ENCODE data around the gene ESR1.
"Not testable (repeated sequence)": the region's sequence is repeated elsewhere in the genome, so short reads cannot be mapped to it uniquely, and the experiment has no call there.

Gene ESR1

DNA sequence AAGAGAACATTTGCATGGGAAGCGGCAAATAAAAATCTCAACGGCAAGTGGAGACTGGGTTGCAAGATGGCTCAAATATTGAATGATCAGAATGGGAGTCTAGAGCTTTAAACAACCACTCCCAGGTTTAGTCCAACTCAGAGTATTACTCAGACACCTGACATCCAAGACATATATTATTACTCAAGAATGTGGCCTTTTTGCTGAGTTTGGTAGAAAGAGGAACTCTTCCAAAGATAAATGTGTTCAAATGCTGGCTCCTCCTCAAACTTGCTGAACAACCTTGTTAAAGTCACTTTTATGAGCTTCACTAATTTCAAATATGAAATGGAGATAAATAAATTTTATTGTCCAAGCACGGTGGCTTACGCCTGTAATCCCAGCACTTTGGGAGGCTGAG, 77.8 kb downstream of the ESR1 start:
- DNase-seq (ENCODE audit: extremely low read depth in 1 of 2, low read depth in 1 of 2), result no peak

DNA sequence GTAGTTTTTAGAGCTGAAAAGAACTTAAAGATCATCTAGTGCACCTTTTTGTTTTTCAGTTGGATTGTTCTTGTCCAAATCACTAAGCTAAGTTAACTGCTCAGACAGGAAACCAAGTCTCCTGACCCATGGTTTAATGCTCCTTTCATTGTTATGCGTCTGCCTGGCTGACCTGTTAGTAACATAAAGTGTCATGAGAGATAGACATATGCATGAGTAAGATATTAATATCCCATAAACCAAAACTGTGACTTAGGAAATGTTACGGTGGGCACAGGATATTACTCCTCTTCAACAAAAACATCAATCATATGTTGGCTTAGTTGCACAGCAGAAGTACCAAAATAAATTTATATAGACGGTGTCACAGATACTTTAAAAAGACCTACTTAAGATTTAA, 84.0 kb downstream of the ESR1 start:
- no peak for DNase-seq (ENCODE audit: extremely low read depth in 1 of 2, low read depth in 1 of 2)

DNA sequence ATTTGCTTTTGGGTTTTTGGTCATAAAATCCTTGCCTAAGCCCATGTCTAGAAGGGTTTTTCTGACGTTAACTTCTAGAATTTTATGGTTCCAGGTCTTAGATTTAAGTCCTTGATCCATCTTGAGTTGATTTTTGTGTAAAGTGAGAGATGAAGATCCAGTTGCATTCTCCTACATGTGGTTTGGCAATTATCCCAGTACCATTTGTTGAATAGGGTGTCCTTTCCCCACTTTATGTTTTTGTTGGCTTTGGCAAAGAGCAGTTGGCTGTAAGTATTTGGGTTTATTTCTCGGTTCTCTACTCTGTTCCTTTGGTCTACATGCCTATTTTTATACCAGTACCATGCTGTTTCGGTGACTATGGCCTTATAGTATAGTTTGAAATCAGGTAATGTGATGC, 86.9 kb downstream of the ESR1 start:
- not testable (repeated sequence) for DNase-seq (ENCODE audit: extremely low read depth in 1 of 2, low read depth in 1 of 2)

DNA sequence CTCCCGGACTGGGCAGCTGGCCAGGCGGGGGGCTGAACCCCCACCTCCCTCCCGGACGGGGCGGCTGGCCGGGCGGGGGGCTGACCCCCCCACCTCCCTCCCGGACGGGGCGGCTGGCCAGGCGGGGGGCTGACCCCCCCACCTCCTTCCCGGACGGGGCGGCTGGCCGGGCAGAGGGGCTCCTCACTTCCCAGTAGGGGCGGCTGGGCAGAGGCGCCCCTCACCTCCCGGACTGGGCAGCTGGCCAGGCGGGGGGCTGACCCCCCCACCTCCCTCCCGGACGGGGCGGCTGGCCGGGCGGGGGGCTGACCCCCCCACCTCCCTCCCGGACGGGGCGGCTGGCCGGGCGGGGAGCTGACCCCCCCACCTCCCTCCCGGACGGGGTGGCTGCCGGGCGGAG, 91.7 kb downstream of the ESR1 start:
- DNase-seq (ENCODE audit: extremely low read depth in 1 of 2, low read depth in 1 of 2), result not testable (repeated sequence)

DNA sequence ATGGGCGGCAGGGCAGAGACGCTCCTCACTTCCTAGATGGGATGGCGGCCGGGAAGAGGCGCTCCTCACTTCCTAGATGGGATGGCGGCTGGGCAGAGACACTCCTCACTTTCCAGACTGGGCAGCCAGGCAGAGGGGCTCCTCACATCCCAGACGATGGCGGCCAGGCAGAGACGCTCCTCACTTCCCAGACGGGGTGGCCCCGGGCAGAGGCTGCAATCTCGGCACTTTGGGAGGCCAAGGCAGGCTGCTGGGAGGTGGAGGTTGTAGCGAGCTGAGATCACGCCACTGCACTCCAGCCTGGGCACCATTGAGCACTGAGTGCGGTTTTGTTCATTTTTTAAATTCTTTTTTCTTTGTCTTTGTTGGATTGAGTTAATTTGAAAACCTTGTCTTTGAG, 92.3 kb downstream of the ESR1 start:
- DNase-seq (ENCODE audit: extremely low read depth in 1 of 2, low read depth in 1 of 2), result not testable (repeated sequence)

DNA sequence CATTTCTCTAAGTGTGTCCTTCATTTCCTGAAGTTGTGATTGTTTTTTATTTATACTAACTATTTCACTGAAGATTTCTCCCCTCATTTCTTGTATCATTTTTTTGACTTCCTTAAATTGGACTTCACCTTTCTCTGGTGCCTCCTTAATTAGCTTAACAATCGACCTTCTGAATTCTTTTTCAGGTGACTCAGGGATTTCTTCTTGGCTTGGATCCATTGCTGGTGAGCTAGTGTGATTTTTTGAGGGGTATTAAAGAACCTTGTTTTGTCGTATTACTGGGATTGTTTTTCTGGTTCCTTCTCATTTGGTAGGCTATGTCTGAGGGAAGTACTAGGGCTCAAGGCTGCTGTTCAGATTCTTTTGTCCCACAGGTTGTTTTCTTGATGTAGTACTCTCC, 92.8 kb downstream of the ESR1 start:
- DNase-seq (ENCODE audit: extremely low read depth in 1 of 2, low read depth in 1 of 2), result no peak

DNA sequence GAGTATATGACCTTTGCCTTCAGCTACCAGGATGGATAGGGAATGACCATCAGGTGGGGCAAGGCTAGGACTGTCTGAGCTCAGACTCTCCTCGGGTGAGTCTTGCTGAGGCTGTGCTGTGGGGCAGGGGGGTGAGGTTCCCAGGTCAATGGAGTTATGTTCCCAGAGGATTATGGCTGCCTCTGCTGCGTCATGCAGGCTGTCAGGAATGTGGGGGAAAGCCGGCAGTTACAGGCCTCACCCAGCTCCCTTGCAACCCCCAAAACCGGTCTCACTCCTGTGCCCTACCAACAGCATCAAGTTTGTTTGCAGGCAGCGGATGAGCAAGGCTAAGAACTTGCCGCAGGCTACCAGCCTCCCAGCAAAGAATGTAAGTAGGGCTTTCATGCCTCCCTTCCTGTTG, 93.5 kb downstream of the ESR1 start:
- no peak for DNase-seq (ENCODE audit: extremely low read depth in 1 of 2, low read depth in 1 of 2)

DNA sequence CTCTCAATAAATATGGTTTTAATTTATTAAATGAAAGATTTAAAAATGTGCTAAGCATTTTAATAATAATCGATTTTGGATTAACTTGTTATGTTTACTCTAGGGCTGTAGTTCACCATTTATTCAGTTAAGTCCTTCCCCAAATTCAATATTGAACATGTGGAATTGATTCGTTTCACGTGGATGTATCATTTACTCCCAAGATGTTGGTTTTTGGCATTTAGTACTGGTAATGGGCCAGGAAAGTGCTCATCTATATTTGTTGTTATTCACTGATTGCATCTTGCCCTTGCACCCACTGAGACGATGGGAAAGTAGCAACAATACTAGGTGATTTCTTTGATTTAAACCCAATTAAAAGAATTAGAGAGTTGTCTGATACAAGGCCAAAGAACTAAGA, 97.1 kb downstream of the ESR1 start:
- DNase-seq (ENCODE audit: extremely low read depth in 1 of 2, low read depth in 1 of 2), result no peak

DNA sequence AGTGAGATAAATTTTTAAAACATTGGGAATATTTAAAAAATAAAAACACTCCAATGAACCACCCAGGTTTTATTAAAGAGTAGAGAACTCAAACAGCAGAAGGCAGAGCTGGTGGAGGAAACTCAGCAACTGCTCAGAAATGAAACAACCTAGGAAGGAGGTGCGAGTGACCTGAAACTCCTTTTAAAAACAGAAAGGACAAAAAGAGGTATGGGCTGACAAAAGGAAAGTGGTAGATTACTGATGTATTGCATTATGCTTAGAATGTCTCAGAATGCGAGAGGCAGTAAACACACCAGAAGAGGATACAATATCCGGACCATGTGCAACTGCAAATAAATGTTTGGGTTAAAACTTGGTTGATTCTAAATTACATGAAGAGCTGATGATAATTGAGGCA, 97.6 kb downstream of the ESR1 start:
- DNase-seq (ENCODE audit: extremely low read depth in 1 of 2, low read depth in 1 of 2), result no peak

DNA sequence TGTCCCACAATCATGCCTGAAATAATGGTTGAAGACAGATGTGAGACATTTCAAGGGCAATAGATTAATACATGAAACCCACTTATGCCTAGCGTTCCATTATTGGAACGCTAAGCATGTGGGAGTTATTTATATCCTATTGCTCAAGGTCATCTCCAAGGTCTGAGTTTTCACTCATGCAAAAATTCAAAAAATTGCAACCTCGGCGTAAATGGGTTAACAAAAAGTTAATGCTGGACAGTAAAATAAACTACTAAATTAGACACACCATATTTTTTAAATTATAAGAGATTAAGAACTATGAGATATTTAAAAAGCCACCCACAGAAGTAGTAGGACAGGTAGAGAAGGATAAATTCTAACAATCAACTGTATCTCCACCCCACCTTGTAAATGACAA, 98.4 kb downstream of the ESR1 start:
- no peak for DNase-seq (ENCODE audit: extremely low read depth in 1 of 2, low read depth in 1 of 2)

DNA sequence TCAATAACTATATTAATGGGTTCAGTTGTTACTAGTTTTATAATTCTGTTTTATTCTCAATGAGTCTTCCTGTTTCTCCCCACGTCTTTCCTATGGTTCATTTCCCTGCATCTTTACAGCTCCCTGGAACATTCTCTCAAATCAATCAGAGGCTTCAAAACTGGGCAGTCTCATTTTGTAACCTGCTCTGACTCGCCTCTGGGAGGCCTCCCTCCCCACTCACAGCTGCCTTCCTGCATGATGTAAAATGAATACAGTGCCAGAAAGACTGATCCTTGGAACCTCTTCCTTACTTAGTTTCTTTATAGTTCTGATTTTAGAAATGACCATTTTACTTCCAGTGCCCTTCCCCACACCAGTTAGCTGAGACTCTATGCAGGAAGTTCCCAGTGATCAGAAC, 103.9 kb downstream of the ESR1 start:
- no peak for DNase-seq (ENCODE audit: extremely low read depth in 1 of 2, low read depth in 1 of 2)

DNA sequence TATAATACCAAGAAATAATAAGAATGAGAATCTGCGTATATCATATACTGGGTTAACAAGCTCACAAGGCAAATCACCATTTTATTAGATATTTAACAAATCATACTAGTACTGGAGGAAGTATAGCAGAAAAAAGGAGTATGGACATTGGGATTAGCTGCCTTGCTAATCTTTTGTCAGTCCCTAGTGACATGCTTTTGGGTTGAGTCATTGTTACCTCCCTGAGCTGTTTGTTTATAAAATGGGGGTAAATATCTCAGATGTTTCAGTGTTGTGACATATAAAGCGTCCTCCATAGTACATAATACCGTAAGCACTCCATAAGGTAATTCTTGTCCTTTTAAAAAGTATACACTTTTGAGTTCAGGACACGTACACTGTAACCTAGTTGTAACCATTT, 107.0 kb downstream of the ESR1 start:
- no peak for DNase-seq (ENCODE audit: extremely low read depth in 1 of 2, low read depth in 1 of 2)

DNA sequence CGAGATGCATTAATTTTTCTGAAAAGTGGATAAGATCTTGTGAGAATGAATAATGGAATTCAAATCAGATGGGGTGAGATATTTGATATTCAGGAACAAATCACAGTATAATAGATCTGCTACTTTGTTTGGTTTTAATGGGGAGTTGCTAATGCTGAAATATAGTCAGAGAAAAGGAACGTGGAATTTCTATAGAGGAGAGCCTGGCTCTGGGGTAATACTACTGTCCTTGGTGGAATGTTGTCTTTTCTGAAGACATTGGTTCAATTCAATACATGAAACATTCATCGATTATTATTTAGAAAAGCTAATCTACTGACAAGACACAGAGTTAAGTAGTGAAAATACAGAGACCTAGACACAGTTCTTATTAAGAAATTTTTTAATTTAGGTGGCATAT, 108.6 kb downstream of the ESR1 start:
- DNase-seq (ENCODE audit: extremely low read depth in 1 of 2, low read depth in 1 of 2), result no peak

DNA sequence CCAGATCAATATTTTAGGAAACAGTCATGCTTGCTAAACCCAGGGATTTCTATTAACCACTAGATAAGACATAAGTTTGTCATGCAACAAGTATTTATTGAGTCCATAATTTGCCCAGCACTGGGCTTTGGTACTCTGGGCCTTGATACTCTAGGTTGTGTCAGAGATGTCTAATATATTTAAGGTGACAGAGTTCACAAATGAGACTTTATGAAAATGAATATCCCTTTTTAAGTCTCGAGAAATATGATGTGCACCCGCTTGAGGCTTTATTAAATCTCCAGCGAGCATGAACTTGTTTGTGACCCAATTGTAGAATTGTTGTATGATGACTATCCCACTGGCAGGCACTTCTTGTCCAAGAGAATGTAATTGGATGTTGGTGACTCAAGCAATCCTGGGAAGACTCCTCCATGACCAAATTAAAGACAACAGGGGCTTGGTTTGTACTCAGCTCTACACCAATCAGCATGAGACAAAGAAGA, 109.2 kb downstream of the ESR1 start:
- DNase-seq (ENCODE audit: extremely low read depth in 1 of 2, low read depth in 1 of 2), result no peak

DNA sequence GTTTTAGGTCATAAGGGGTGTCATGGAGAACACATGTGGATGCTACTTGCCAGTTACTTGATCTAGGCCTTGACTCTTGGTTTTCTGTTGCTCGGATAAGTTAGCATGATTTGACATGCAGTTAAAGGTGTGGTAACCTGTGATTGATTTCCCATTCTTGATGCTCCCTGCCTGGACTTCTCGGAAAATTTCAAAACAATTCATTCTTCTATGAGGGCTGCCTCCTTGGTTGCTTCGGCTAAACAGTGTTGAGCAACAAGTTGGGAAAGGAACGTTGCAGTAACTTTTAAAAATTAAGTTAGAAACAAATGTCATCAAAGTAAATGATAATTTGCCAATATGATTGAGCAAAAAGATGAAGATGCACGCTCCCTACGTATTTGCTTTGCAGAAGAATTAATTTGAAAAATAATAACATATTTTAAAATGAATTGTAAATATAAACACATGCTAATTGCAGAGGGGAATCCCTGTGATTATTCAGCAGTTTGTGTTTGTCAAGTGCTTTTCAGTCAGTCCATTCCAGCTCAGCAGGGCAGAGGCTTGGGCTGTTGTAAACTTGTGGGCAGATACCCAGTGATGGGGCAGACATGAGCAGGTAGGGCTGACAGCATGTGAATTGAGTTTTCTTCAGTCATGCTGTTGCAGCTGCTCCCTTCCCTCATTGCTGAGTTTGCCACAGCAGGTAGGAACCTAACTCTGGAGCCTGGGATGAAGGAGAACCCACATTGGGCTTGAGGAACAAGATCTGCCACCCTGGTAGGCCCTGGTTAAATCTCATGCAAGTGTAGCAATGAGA, 110.2 kb downstream of the ESR1 start:
- DNase-seq (ENCODE audit: extremely low read depth in 1 of 2, low read depth in 1 of 2), result no peak

DNA sequence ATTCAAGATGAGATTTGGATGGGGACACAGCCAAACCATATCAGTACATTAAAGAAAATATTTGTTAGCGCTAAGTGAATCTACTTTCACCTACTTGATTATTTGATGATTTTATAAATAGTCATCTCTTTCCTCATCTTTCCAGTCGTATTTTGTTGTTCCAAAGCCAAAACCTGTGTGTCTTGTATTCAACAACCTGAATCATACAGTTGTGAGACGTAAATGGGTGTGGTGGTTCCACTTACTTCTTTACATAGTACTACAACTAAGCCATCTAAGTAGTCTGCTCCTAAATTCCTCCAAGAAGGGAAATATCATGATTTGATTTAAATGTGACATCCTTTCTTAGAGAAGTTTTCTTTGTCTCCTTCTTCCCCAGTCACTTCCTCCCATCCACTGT, 132.8 kb downstream of the ESR1 start:
- DNase-seq (ENCODE audit: extremely low read depth in 1 of 2, low read depth in 1 of 2), result no peak

DNA sequence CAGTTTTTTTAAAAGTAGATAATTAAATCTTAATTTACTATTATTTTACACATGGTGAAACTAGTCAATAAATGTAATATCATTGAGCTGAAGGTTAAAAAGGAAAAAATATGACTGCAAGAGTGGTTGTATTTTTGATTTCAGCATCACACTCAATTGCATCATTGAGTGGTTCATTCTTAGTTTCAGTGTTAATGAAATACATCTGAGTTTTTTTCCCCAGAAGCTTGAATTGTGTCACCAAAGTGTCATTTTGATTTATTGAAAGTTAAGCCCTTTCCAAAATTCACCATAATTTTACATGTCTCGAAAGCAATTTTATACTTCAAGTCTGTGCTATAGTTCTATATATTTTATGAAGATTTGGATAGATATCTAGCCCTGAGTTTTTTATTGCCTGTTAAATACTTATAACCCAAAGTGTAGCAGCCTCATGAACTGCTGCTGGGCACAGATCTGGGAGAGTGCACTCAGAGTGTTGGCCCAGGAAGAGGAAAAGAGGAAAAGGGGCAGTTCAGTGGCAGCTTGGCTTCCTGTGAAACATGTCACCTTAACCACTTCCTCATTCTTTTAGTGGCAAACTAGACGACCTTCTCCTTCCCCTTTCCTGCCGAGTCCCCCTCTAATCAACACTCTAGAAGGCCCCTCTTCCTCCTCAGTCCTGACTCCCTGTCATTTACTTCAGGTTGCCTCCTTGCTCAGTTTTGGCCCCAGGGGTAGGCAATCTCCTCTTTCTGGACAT, 140.7 kb downstream of the ESR1 start:
- DNase-seq (ENCODE audit: extremely low read depth in 1 of 2, low read depth in 1 of 2), result no peak

DNA sequence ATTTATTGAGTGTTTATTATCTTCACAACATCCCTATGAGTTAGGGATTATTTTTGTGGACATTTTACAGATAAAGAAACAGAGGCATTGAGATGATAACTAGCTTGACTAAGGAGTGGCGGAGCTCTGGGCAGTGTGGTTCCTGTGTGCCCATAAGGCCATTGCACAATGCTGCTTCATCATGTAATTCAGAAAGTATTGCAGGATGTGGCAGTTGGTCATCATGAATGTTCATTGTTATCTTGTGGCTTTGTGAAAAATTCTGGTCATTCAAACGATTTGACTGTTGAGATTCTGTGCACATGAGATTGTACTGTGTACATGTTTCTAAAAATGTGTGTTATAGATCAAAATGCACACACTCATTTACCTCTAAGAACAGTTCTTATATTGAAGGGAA, 150.8 kb downstream of the ESR1 start:
- DNase-seq (ENCODE audit: extremely low read depth in 1 of 2, low read depth in 1 of 2), result no peak

DNA sequence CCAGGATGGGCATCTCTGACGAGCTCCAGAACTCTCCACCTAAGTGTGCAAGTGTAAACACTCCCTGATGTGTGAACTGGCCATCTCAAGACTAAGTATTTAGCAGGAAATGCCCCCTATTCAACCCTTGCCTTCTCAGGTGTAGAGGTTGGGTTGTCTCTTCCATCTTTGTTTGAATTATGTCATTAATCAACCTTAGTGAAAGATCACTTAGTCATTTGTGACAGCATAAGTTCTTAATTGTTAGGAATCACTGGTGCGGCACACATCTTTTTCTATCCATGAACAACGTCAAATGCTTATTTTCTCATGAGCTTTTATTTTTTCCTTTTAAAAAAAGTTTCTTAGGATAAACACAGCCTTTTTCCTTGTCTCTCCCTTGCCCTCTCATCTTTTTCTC, 151.6 kb downstream of the ESR1 start:
- no peak for DNase-seq (ENCODE audit: extremely low read depth in 1 of 2, low read depth in 1 of 2)

DNA sequence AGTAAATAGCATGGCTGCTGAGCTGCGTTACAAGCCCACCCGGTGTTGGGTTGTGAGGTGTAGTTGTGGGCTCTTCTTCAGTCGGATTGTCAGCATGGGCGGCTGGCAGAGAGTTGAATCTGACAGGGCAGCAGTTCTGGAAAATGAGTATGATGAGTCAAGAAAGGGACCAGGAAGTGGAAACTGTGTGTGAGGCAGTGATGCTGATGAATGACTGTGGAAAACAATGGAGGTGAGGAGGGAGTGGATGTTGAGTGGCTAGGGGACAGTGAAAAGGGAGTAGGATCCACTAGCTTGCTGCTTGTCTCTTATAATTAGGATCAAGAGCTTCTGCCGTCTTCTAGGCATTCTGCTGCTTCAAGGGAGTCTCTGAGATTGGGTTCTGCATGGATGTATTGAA, 154.3 kb downstream of the ESR1 start:
- DNase-seq (ENCODE audit: extremely low read depth in 1 of 2, low read depth in 1 of 2), result no peak

DNA sequence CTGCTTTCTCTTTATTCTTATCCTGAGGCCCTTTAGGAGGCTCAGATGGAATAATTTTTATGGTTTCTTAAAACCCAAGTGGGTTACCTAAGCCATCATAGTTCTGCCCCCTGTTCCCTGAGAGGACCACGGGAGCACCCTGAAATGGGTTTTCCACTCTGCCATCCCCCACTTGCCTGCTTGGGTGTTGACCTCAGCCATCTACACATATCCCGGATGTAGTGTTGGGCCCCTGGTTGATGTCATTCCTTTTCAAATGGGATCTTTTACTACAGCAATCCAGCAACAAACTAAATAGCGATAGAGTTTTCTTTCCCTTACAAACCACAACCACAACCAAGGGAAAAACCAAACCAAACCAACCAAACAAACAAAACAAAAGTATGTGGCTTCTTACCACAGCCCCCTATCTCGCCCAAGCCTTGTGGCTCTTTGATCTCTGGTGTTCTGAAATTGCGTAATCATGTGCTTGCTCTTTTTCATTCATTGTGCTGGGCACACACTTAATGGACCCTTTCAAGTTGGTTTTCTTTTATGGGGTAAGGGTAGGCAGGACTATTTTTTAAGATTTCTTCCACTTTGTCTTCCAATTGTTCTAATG, 154.9 kb downstream of the ESR1 start:
- no peak for DNase-seq (ENCODE audit: extremely low read depth in 1 of 2, low read depth in 1 of 2)

DNA sequence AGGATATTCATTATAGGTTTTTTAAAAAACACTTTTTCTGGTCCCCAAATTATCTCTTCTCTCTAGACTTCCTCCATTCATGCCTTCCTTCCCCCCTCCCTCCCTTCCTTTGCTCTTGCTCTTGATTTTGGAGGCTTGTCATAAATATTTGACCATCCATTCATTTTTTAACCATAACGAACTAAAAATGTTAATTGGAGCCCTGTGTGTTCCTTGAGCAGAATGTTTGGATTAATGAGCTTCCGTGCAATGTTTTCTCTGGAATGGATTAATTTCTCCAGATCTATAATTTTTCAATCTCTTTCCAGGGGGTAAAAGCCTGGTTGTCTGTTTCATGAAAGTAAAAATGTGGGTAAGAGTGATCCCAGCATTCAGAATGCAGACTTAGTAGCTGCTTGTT, 155.5 kb downstream of the ESR1 start:
- no peak for DNase-seq (ENCODE audit: extremely low read depth in 1 of 2, low read depth in 1 of 2)
